Keratinocyte (primary cell): ENCODE data around the gene OFD1. TPM values are rescaled to one million over a fixed set of nuclear protein-coding genes. Genes with fewer than 3 reads are reported as not detected.

Experiments used
- DNase-seq: peaks from one replicate; pipeline ENCODE4 v3.0.0-alpha.2; 2011; ENCODE audit warnings: low read depth, missing footprints, low spot score
- FAIRE-seq: peaks from 2 replicates; lab custom pipeline; 2011; peaks lifted over from hg19 to GRCh38; lab: Jason Lieb, UNC
- H2AFZ ChIP-seq: 2 replicates; pipeline ENCODE4 v1.6.0; 2012; ENCODE audit warnings: low read length, control low read depth, inconsistent platforms; ENCODE audit not compliant: control insufficient read depth
- H3K27ac ChIP-seq: 2 replicates; pipeline ENCODE4 v1.5.1; 2011; ENCODE audit warnings: low read length; ENCODE audit not compliant: control insufficient read depth, insufficient read depth
- H3K27me3 ChIP-seq: 3 replicates; pipeline ENCODE4 v1.6.0; 2011; ENCODE audit warnings: low read length; ENCODE audit not compliant: control insufficient read depth, insufficient read depth; ENCODE audit errors: extremely low read depth
- H3K36me3 ChIP-seq, 2 experiments: 2 replicates in 1 of 2; 3 replicates in 1 of 2; pipeline ENCODE4 v1.5.1; 2011; ENCODE audit warnings: low read length in 2 of 2, mild to moderate bottlenecking in 1 of 2; ENCODE audit not compliant: control insufficient read depth in 2 of 2, insufficient read depth in 2 of 2; ENCODE audit errors: extremely low read depth in 1 of 2
- H3K4me1 ChIP-seq: 3 replicates; pipeline ENCODE4 v1.5.1; 2011; ENCODE audit warnings: low read length; ENCODE audit not compliant: control insufficient read depth, insufficient read depth; ENCODE audit errors: extremely low read depth
- H3K4me2 ChIP-seq: 3 replicates; pipeline ENCODE4 v1.6.0; 2011; ENCODE audit warnings: low read depth, low read length; ENCODE audit not compliant: control insufficient read depth, insufficient read depth; ENCODE audit errors: extremely low read depth
- H3K4me3 ChIP-seq, 3 experiments: fragments of 200-600 bp in 1 of 3; sonication (generic) in 1 of 3; 2 replicates in 2 of 3; 3 replicates in 1 of 3; pipeline ENCODE4 v1.5.1; 2011 to 2016; ENCODE audit warnings: low read length in 3 of 3, mild to moderate bottlenecking in 3 of 3, control low read depth in 2 of 3, inconsistent platforms in 1 of 3, low read depth in 1 of 3, mixed read lengths in 1 of 3, mixed run types in 1 of 3, moderate library complexity in 1 of 3; ENCODE audit not compliant: control insufficient read depth in 2 of 3, insufficient read depth in 2 of 3; ENCODE audit errors: extremely low read depth in 1 of 3
- H3K79me2 ChIP-seq: 2 replicates; pipeline ENCODE4 v1.6.0; 2012; ENCODE audit warnings: low read length; ENCODE audit not compliant: control insufficient read depth, insufficient read depth
- H3K9ac ChIP-seq: 3 replicates; pipeline ENCODE4 v1.6.0; 2011; ENCODE audit warnings: low read length; ENCODE audit not compliant: control insufficient read depth, insufficient read depth; ENCODE audit errors: extremely low read depth
- H3K9me1 ChIP-seq: 3 replicates; pipeline ENCODE4 v1.6.0; 2011; ENCODE audit warnings: low read length; ENCODE audit not compliant: control insufficient read depth, insufficient read depth; ENCODE audit errors: extremely low read depth
- H3K9me3 ChIP-seq: 2 replicates; pipeline ENCODE4 v1.5.1; 2012; ENCODE audit warnings: low read depth, low read length; ENCODE audit not compliant: control insufficient read depth
- H4K20me1 ChIP-seq: 3 replicates; pipeline ENCODE4 v1.6.0; 2011; ENCODE audit warnings: low read length; ENCODE audit not compliant: control insufficient read depth, insufficient read depth; ENCODE audit errors: extremely low read depth
- EZH2 ChIP-seq: IDR thresholded peaks from one replicate; pipeline ENCODE4 v1.6.1; 2012; ENCODE audit warnings: inconsistent platforms, mild to moderate bottlenecking, low read length, moderate library complexity
- dilution Hi-C: fragments of 300-500 bp; cut with MboI; formaldehyde crosslinking; loops from one replicate; pipeline ENCODE4 v1.7.0; 2020; ENCODE audit warnings: low sequenced_read_pairs; ENCODE audit not compliant: extremely low pct_ligation_motif_present
- polyA plus RNA-seq, 5 experiments: library from polyadenylated mRNA; depleted of rRNA in 3 of 5; stranded (reverse) in 3 of 5; stranded (forward) in 1 of 5; unstranded in 1 of 5; fragments of >200 nt; gene quantifications; 1 replicate in 1 of 5; 2 replicates in 3 of 5; 3 replicates in 1 of 5; pipeline versions ENCODE4 v1.2.1 to v1.2.3, GENCODE V29; 2011 to 2012; ENCODE audit warnings: missing spikeins in 2 of 5, low read depth in 1 of 5, low replicate concordance in 1 of 5
- TF ChIP-seq, protein P1 (sequence below), 3 experiments: IDR thresholded peaks in 1 of 3; conservative IDR thresholded peaks in 1 of 3; optimal IDR thresholded peaks in 1 of 3; 2 replicates in 2 of 3; 3 replicates in 1 of 3; pipeline versions ENCODE3 to v1.5.1; 2011; ENCODE audit warnings: low read length in 3 of 3, mild to moderate bottlenecking in 3 of 3, moderate library complexity in 2 of 3, control low read depth in 1 of 3, inconsistent platforms in 1 of 3; ENCODE audit not compliant: insufficient read depth in 2 of 3; ENCODE audit errors: extremely low read depth in 1 of 3

OFD1 gene
- polyA plus RNA-seq, 1 donor (not counting 4 experiments of a cell fraction or from before 2014, with no cell fraction given) = 18.3 TPM

DNA sequence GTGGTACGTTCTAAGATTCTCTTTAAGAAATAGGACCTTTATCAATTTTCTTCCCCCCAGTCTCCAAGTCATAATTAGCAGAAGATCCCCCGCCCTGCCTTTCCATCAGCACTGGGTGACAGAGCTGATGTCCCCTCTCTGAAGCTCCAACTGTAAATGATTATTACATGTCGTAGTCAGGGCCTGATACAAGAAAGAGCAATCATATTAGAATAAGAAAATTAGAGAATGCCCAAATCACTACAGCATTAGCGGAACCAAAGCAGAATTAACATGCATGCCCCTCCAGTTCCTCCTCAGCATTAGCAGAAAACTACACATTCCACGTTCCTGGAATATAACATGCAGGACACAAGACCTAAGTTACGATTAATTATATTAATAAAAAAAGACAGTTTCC lies 81.6 kb downstream of the OFD1 start:
- Histone ChIP-seq H3K9ac (no peak overlapping the region), H3K27me3 (peaks cover 32% of the 10 kb centered on the region), H3K27ac (no peak overlapping the region), H3K9me3 (no peaks in the 10 kb centered on the region), H3K9me1 (no peaks in the 10 kb centered on the region), H4K20me1 (no peaks in the 10 kb centered on the region), H3K36me3 (no peaks in the 10 kb centered on the region), H3K4me3 (no peak overlapping the region), H3K4me1 (no peaks in the 10 kb centered on the region), H3K4me2 (no peak overlapping the region), H3K79me2 (no peaks in the 10 kb centered on the region), H2AFZ (no peak overlapping the region)
- TF ChIP-seq, protein P1, sequence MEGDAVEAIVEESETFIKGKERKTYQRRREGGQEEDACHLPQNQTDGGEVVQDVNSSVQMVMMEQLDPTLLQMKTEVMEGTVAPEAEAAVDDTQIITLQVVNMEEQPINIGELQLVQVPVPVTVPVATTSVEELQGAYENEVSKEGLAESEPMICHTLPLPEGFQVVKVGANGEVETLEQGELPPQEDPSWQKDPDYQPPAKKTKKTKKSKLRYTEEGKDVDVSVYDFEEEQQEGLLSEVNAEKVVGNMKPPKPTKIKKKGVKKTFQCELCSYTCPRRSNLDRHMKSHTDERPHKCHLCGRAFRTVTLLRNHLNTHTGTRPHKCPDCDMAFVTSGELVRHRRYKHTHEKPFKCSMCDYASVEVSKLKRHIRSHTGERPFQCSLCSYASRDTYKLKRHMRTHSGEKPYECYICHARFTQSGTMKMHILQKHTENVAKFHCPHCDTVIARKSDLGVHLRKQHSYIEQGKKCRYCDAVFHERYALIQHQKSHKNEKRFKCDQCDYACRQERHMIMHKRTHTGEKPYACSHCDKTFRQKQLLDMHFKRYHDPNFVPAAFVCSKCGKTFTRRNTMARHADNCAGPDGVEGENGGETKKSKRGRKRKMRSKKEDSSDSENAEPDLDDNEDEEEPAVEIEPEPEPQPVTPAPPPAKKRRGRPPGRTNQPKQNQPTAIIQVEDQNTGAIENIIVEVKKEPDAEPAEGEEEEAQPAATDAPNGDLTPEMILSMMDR (optimal IDR thresholded peaks at IDR 0.05 in 1 of 3, IDR thresholded peaks at IDR 0.05 in 1 of 3, conservative IDR thresholded peaks at IDR 0.05 in 1 of 3; ENCODE audit: extremely low read depth in 1 of 3, insufficient read depth in 2 of 3, low read length in 3 of 3) = no peak
- TF ChIP-seq EZH2 = no peak
- dilution Hi-C loops = no loop called here
- FAIRE-seq (no peak), DNase-seq (no peak)

DNA sequence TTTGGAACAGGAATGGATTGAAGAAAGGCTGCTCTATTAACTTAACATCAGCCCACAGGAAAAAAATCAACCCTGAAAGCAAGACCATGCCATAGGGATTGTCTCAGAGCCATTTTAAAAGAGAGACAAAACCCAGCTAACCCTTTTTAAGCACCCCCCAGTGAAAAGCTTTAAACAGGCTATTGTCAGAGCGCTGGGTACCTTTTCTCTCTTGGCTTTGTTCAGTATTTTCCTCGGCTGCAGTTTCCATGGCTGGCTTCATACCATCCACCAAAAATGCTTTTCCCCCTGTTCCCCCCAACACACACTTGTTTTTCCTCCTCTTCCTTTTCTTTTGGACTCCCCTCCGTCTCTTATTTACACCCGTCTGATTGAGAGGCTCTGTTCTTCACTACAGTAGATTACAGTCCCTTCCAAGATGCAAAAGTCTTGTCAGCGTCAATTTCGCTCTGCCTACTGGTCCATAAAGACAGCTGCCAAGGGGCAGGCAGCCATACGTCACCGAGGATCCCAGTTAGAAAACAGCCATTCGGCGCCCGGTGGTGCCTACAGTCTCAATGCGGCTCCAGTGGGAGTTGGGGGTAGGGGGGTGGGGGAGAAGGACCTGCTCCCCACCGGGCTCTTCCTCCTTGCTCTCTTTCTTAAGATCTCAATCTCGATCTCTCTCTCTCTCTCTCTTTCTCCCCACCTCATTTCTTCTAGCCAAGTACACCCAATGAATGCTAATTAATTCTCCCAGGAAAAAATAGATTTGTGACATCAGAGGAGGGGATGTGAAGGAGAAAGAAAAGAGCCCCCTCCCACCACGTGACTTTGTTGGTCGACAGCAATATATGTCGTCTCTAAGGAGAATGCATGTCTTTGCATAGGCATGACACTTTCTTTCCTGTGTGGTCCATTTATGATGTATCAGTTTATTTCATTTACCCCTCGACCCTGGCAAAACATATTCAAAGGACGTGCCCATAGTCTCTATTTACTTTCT lies 82.4 kb downstream of the OFD1 start, which contains the start of gene GPM6B:
GPM6B (minus strand) TSS at position 451 of the 985 bp plus-strand sequence; CDS start at position 262, 189 bp downstream.
- dilution Hi-C loops = no loop called here
- FAIRE-seq (no peak), DNase-seq (no peak)
- Histone ChIP-seq H3K9me3 (no peaks in the 10 kb centered on the region), H3K9me1 (no peaks in the 10 kb centered on the region), H2AFZ (no peak within 1 kb of the TSS), H3K4me3 (no peak within 1 kb of the TSS), H3K9ac (no peak within 1 kb of the TSS), H3K79me2 (no peaks in the 10 kb centered on the region), H3K4me1 (no peaks in the 10 kb centered on the region), H3K4me2 (no peak within 1 kb of the TSS), H3K27me3 (peaks cover 32% of the 10 kb centered on the region), H4K20me1 (no peaks in the 10 kb centered on the region), H3K36me3 (no peaks in the 10 kb centered on the region), H3K27ac (no peak within 1 kb of the TSS)
- TF ChIP-seq, protein P1 (optimal IDR thresholded peaks at IDR 0.05 in 1 of 3, IDR thresholded peaks at IDR 0.05 in 1 of 3, conservative IDR thresholded peaks at IDR 0.05 in 1 of 3; ENCODE audit: extremely low read depth in 1 of 3, insufficient read depth in 2 of 3, low read length in 3 of 3) = no peak
- no peak for TF ChIP-seq EZH2

Other genes with a start within 250 kb of the OFD1 start
- 0.06 to 1.0 TPM (median 0.38 TPM) in 3 replicates for gene EGFL6, start 165.1 kb upstream of the OFD1 start, polyA plus RNA-seq
- 0.88 to 1.8 TPM (median 1.8 TPM) in 3 replicates for gene TCEANC, start 81.6 kb upstream of the OFD1 start, polyA plus RNA-seq
- gene RAB9A, start 45.6 kb upstream of the OFD1 start, polyA plus RNA-seq = 40.1 to 46.0 TPM (median 43.5 TPM) in 3 replicates
- gene TRAPPC2, start 128 bp upstream of the OFD1 start, polyA plus RNA-seq = 11.9 to 20.8 TPM (median 19.0 TPM) in 3 replicates
- 0.09 to 0.35 TPM (median 0.26 TPM) in 3 replicates for gene GPM6B, start 82.3 kb downstream of the OFD1 start, polyA plus RNA-seq